Upper lobe of left lung (tissue), 4 donors: ENCODE results near the gene IGSF9.

Source experiments
- CTCF ChIP-seq, 6 experiments: fragments of 450-650 bp in 4 of 6; fragments of 200-600 bp in 2 of 6; sonication (generic) in 2 of 6; IDR thresholded peaks; one replicate each; pipeline ENCODE4 v1.5.1; 2016 to 2019; ENCODE audit warnings: antibody characterized with exemption in 6 of 6
- EP300 ChIP-seq, 4 donors: sonication (generic); formaldehyde crosslinking; IDR thresholded peaks; one replicate each; pipeline ENCODE4 v1.5.1; 2017; ENCODE audit warnings: antibody characterized with exemption in 4 of 4, control low read depth in 2 of 4
- POLR2A ChIP-seq, 4 donors: fragments of 450-650 bp; IDR thresholded peaks; one replicate each; pipeline ENCODE4 v1.5.1; 2016 to 2017; ENCODE audit warnings: antibody characterized with exemption in 4 of 4, mild to moderate bottlenecking in 2 of 4

GRCh38 chr1:159930634-159931033, 14.8 kb downstream of the IGSF9 start:
- TF ChIP-seq EP300 (IDR thresholded peaks at IDR 0.05) (no peak), CTCF (IDR thresholded peaks at IDR 0.05) (no peak), POLR2A (IDR thresholded peaks at IDR 0.05) (no peak)
